ENCODE data around the gene TMEM208.

TMEM208 gene

DNA sequence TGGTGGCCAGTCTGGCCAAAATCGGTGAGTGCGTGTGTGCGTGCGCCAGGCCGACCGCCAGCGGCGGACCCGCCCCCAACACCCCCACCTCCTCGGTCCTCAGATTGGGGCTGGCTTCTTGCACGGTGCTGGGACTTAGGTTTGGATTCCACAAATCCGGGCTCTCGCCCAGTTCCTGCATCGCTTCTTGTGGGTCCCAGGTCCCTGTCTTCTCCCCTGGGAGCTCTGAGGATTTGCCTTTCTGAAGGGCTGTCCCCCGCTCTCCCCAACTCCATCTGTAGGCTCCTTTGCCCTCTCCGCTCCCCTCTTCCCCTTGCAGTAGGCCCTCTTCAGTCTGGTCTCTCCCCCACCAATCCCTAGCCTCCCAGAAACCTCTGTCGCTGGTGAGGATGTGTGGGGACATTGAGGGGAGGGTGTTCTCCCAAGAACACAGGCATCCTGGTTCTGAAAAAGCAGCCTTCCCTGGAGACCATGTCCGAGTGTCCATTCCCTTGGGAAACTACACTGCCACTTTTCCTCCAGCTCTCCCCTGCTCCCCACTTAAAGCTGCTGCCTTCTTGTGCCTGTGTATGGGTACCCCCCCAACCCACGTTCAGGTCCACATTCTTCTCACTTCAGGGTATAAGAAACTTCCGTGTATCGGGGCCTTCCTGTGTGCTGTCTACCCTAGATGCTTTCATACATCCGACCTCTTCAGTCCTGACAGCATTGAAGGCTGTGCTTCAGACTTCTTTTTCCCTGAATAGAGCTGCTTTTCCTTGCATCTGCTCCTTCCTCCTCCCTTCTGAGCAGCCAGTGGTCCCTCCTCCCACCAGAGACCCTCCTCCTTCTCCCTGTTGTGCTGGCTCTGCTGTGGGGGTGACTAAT lies 22.5 kb downstream of the TMEM208 start:
- no peak for DNase-seq (ENCODE audit: low spot score)
- TF ChIP-seq, protein P1, sequence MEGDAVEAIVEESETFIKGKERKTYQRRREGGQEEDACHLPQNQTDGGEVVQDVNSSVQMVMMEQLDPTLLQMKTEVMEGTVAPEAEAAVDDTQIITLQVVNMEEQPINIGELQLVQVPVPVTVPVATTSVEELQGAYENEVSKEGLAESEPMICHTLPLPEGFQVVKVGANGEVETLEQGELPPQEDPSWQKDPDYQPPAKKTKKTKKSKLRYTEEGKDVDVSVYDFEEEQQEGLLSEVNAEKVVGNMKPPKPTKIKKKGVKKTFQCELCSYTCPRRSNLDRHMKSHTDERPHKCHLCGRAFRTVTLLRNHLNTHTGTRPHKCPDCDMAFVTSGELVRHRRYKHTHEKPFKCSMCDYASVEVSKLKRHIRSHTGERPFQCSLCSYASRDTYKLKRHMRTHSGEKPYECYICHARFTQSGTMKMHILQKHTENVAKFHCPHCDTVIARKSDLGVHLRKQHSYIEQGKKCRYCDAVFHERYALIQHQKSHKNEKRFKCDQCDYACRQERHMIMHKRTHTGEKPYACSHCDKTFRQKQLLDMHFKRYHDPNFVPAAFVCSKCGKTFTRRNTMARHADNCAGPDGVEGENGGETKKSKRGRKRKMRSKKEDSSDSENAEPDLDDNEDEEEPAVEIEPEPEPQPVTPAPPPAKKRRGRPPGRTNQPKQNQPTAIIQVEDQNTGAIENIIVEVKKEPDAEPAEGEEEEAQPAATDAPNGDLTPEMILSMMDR (IDR thresholded peaks at IDR 0.05; ENCODE audit: extremely low read depth, insufficient read depth, missing control alignments) = no peak
- in situ Hi-C loops (cut with MboI; ENCODE audit: low pct_unique_long_range_greater_than_20kb, low sequenced_read_pairs, unreplicated experiment) = no loop called here

DNA sequence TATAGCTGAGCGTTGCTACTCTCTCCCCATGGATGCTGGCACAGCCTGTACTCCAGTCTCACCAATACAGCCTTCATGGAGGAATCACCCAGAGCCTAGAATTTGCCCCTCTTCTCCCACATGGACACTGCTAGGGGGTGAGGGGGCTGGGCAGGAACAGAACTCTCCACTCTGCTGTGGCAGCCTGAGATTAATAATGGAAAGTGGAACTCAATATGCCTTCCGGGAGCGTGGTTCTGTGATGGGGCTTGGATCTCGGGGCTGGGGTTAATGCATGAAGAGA lies 23.1 kb downstream of the TMEM208 start:
- in situ Hi-C loops (cut with MboI; ENCODE audit: low pct_unique_long_range_greater_than_20kb, low sequenced_read_pairs, unreplicated experiment) = no loop called here
- DNase-seq (ENCODE audit: low spot score) = no peak
- TF ChIP-seq, protein P1 (IDR thresholded peaks at IDR 0.05; ENCODE audit: extremely low read depth, insufficient read depth, missing control alignments) = no peak

DNA sequence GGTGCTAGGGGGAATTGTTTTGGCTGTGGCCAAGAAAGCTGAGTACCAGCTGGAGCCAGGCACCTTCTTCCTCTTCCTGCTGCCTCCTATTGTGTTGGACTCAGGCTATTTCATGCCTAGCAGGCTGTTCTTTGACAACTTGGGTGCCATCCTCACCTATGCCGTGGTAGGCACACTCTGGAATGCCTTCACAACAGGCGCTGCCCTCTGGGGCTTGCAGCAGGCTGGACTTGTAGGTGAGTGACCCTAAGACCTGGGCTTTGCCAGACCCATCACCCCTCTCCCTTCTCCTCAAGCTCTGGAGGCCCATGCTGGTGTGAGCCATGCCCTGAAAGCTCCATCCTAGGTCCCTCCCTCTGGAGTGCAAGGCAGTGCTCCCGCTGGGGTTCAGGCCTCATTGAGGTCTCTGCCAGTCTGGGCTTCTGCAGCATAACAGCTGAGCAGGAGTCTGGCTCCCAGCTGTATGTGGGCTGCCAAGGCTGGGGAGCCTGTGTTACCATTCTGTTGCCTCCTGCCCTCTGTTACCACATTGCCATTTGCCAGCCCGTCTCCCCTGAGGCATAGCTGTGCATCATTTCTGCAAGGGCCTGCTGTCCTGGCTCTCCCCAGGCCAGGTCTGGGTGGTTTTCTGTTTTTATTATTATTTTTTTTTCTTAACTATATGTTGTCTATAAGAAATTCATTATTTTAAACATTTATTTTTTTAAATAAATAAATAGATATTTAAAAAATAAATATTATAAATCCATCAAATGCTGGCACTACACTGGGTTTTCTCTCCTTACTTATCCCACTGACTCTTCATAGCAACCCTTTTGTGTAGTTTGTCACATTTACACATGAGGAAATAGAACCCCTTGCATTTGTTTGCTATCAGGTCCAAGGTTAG lies 25.9 kb downstream of the TMEM208 start:
- TF ChIP-seq, protein P1 (IDR thresholded peaks at IDR 0.05; ENCODE audit: extremely low read depth, insufficient read depth, missing control alignments) = no peak
- no peak for DNase-seq (ENCODE audit: low spot score)
- in situ Hi-C loops (cut with MboI; ENCODE audit: low pct_unique_long_range_greater_than_20kb, low sequenced_read_pairs, unreplicated experiment) = no loop called here

DNA sequence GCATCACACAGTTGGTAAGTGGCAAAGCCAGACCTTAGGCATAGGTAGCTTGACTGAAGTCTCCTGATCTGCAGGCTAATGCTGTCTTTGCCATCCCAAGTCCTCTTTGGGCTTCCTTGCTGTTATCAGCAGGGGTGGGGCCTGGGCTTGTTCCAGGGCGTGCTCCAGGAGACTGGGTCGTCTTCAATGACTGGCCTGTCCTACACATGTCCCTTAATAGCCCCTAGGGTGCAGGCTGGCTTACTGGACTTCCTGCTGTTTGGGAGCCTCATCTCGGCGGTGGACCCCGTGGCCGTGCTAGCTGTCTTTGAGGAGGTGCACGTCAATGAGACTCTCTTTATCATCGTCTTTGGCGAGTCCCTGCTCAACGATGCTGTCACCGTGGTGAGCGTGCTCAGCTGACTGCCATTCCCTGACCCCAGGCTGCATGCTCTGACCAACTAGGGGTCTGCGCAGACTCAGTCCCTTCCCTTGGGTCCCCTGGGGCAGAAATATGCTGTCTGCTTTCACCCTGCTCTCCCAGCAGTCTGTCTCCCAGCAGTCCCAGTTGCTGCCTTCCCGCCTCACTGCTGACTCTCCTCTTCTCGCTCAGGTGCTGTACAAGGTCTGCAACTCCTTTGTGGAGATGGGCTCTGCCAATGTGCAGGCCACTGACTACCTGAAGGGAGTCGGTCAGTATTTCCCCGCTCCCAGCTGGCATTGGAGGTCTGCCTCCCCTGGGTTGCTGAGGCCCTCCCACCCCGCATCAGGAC lies 28.0 kb downstream of the TMEM208 start:
- DNase-seq (ENCODE audit: low spot score) = no peak
- in situ Hi-C loops (cut with MboI; ENCODE audit: low pct_unique_long_range_greater_than_20kb, low sequenced_read_pairs, unreplicated experiment) = no loop called here
- TF ChIP-seq, protein P1 (IDR thresholded peaks at IDR 0.05; ENCODE audit: extremely low read depth, insufficient read depth, missing control alignments) = no peak

DNA sequence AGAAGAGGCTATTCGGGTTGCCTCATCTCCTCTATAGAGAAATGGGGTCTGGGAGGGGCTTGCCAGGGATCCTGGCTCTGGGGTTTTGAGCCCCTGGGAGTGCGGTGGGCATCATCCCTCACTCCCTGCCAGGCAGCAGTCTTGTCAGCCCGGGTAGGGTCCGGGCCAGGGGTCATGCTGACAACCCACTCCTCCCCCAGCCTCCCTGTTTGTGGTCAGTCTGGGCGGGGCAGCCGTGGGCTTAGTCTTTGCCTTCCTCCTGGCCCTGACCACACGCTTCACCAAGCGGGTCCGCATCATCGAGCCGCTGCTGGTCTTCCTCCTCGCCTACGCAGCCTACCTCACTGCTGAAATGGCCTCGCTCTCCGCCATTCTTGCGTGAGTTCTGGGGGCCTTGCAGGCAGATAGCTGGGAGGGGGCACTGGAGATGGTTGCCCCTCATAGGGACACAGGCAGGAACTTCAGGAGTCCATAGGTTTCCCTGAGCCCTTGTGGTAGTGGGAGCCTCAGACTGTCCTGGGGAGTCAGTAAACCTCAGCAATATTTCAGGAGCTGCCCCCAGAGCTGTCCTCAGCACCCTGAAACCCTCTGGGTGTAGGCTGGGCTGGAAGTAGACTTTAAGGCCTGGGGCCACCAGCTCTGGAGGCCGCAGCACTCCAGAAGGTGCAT lies 28.8 kb downstream of the TMEM208 start:
- in situ Hi-C loops (cut with MboI; ENCODE audit: low pct_unique_long_range_greater_than_20kb, low sequenced_read_pairs, unreplicated experiment) = no loop called here
- no peak for DNase-seq (ENCODE audit: low spot score)
- TF ChIP-seq, protein P1 (IDR thresholded peaks at IDR 0.05; ENCODE audit: extremely low read depth, insufficient read depth, missing control alignments) = no peak
